A549 (cell line): Measurements from ENCODE around the gene TPI1. TPM values are rescaled to one million over a fixed set of nuclear protein-coding genes. Genes with fewer than 3 reads are reported as not detected.
A peak's percentile ranks its signal among the peaks of the same experiment; 100 is the strongest.

Experiments
- ATAC-seq, 2 experiments: fragments of 200-7000 bp in 1 of 2; fragments of >200 bp in 1 of 2; cut with Nextera tagmentation in 1 of 2; cut with Tn5 transposase in 1 of 2; 3 replicates each; pipeline versions ENCODE4 v1.8.0 to v1.9.1; 2018 to 2020; ENCODE audit warnings: mild to moderate bottlenecking in 1 of 2, moderate library complexity in 1 of 2
- CTCF ChIA-PET: fragments of 300-600 bp; sonication (Branson Sonifier 250); formaldehyde crosslinking; extraction: SDS; loops from one replicate; lab custom pipeline; 2021; ENCODE audit warnings: antibody characterized with exemption, inconsistent platforms; lab: Yijun Ruan, JAX
- POLR2A ChIA-PET: fragments of 350-600 bp; formaldehyde crosslinking; extraction: SDS; loops from one replicate; lab custom pipeline; 2021; ENCODE audit warnings: antibody characterized with exemption, inconsistent platforms; lab: Yijun Ruan, JAX
- DNase-seq, 2 experiments: peaks; one replicate each; pipeline versions ENCODE4 v3.0.0 to v3.0.0-alpha.2; 2011 to 2016; ENCODE audit warnings: low read depth in 1 of 2, low spot score in 1 of 2
- FAIRE-seq: peaks from 2 replicates; lab custom pipeline; 2011; peaks lifted over from hg19 to GRCh38; lab: Jason Lieb, UNC
- H3K27ac ChIP-seq, 2 experiments: fragments of >200 bp; sonication (Bioruptor Twin); formaldehyde crosslinking; 3 replicates each; pipeline ENCODE4 v1.5.1; 2016 to 2017
- H3K4me1 ChIP-seq: fragments of >200 bp; sonication (Bioruptor Twin); formaldehyde crosslinking; 3 replicates; pipeline ENCODE4 v1.6.1; 2016
- H3K4me2 ChIP-seq: fragments of >200 bp; sonication (Bioruptor Twin); formaldehyde crosslinking; 3 replicates; pipeline ENCODE4 v1.6.1; 2016
- H3K4me3 ChIP-seq: fragments of >200 bp; sonication (Bioruptor Twin); formaldehyde crosslinking; 3 replicates; pipeline ENCODE4 v1.5.1; 2016
- H3K9me3 ChIP-seq: fragments of >200 bp; sonication (Bioruptor Twin); formaldehyde crosslinking; 3 replicates; pipeline ENCODE4 v1.6.1; 2016
- ATOH8 ChIP-seq: fragments of 250-450 bp; sonication (Bioruptor Pico); IDR thresholded peaks from 2 replicates; pipeline ENCODE4 v1.5.0; 2020; ENCODE audit warnings: low read depth, mild to moderate bottlenecking, moderate library complexity
- ELK1 ChIP-seq: fragments of 150-350 bp; IDR thresholded peaks from 2 replicates; pipeline ENCODE4 v1.6.1; 2014; ENCODE audit warnings: low read depth, mild to moderate bottlenecking, low read length
- FOSB ChIP-seq: fragments of 250-450 bp; sonication (Bioruptor Pico); IDR thresholded peaks from 2 replicates; pipeline ENCODE4 v1.5.0; 2020; ENCODE audit warnings: mild to moderate bottlenecking, moderate library complexity
- FOSL2 ChIP-seq, 2 experiments: fragments of 450-650 bp in 1 of 2; fragments of >200 bp in 1 of 2; sonication (Bioruptor Twin) in 1 of 2; formaldehyde crosslinking; IDR thresholded peaks; 2 replicates each; pipeline versions ENCODE4 v1.5.0 to v1.6.1; 2016 to 2020; ENCODE audit warnings: mild to moderate bottlenecking in 1 of 2, moderate library complexity in 1 of 2
- FOXS1 ChIP-seq: fragments of 250-450 bp; sonication (Bioruptor Pico); IDR thresholded peaks from 2 replicates; pipeline ENCODE4 v1.5.0; 2020; ENCODE audit warnings: mild to moderate bottlenecking, moderate library complexity
- HES2 ChIP-seq: fragments of >200 bp; sonication (Bioruptor Twin); formaldehyde crosslinking; IDR thresholded peaks from 2 replicates; pipeline ENCODE4 v1.6.1; 2016
- HEYL ChIP-seq: fragments of 250-450 bp; sonication (Bioruptor Pico); IDR thresholded peaks from 2 replicates; pipeline ENCODE4 v1.8.0; 2021; ENCODE audit warnings: mild to moderate bottlenecking, moderate library complexity
- HOXA7 ChIP-seq: fragments of 250-450 bp; sonication (Bioruptor Pico); IDR thresholded peaks from 2 replicates; pipeline ENCODE4 v1.5.0; 2020; ENCODE audit warnings: mild to moderate bottlenecking, moderate library complexity
- KDM5A ChIP-seq: fragments of 200-600 bp; sonication (generic); IDR thresholded peaks from 2 replicates; pipeline ENCODE4 v1.6.1; 2016; ENCODE audit warnings: antibody characterized with exemption, mild to moderate bottlenecking
- MAFK ChIP-seq: fragments of 450-650 bp; IDR thresholded peaks from 2 replicates; pipeline ENCODE4 v1.6.1; 2014; ENCODE audit not compliant: partially characterized antibody
- MYC ChIP-seq: IDR thresholded peaks from 2 replicates; pipeline ENCODE4 v1.6.1; 2012; ENCODE audit warnings: mild to moderate bottlenecking, inconsistent platforms, low read length, improper control_type of control experiment, borderline replicate concordance
- NFE2L2 ChIP-seq: fragments of 150-350 bp; conservative IDR thresholded peaks from 2 replicates; pipeline ENCODE4 v1.6.1; 2014; ENCODE audit warnings: low read length
- PHF8 ChIP-seq: fragments of 200-600 bp; sonication (generic); IDR thresholded peaks from 2 replicates; pipeline ENCODE4 v1.6.1; 2016; ENCODE audit warnings: low read depth, mild to moderate bottlenecking, antibody characterized with exemption, moderate library complexity, borderline replicate concordance
- RARB ChIP-seq: fragments of 250-450 bp; sonication (Bioruptor Pico); IDR thresholded peaks from 2 replicates; pipeline ENCODE4 v1.8.0; 2021; ENCODE audit warnings: mild to moderate bottlenecking, moderate library complexity
- REST ChIP-seq: fragments of 200-600 bp; sonication (generic); IDR thresholded peaks from 2 replicates; pipeline ENCODE4 v1.6.1; 2016; ENCODE audit warnings: antibody characterized with exemption, mild to moderate bottlenecking, moderate library complexity
- RFX5 ChIP-seq: fragments of 450-650 bp; IDR thresholded peaks from 2 replicates; pipeline ENCODE4 v1.7.1; 2014; ENCODE audit warnings: antibody characterized with exemption, mild to moderate bottlenecking, moderate library complexity
- RNF2 ChIP-seq: fragments of 200-600 bp; sonication (generic); IDR thresholded peaks from 2 replicates; pipeline ENCODE4 v1.6.1; 2016; ENCODE audit warnings: low read depth, mild to moderate bottlenecking, antibody characterized with exemption, moderate library complexity, borderline replicate concordance
- ZNF302 ChIP-seq: fragments of 250-450 bp; sonication (Bioruptor Pico); IDR thresholded peaks from 2 replicates; pipeline ENCODE4 v1.9.0; 2021; ENCODE audit warnings: inconsistent platforms, mild to moderate bottlenecking, moderate library complexity
- WGBS: methylation state at CpG from one replicate; pipeline ENCODE4 v1.1.6; 2017; ENCODE audit errors: missing lambda C conversion rate; 5-methylcytosine and 5-hydroxymethylcytosine counted together
- polyA plus RNA-seq, 4 experiments: library from polyadenylated mRNA; depleted of rRNA in 3 of 4; stranded (reverse); fragments of >200 nt; fragmentation: RNase III in 1 of 4; extraction: RNeasy Plus Mini Kit Qiagen cat#74134 plus additional on column Dnase treatment in 1 of 4; gene quantifications; 2 replicates in 3 of 4; 3 replicates in 1 of 4; pipeline ENCODE4 v1.2.3, GENCODE V29; 2011 to 2017

Gene TPI1
- polyA plus RNA-seq, 2 of the 4 experiments (the other 2 are of a cell fraction): 1,293 to 1,913 TPM

- ChIA-PET CTCF (interaction anchor here (0.6 to 10.1 kb wide), 6 partner anchors 12 to 93 kb away, joined by 3 to 117 read pairs (median 4); no protein-coding TSS in a partner anchor), POLR2A (no interaction called here)
- no peak for FAIRE-seq
- Histone ChIP-seq H3K27ac (no peak overlapping the region), H3K4me2 (peak overlapping the region; percentile 70; the same call in 1 of the 3 replicates), H3K9me3 (no peaks in the 10 kb centered on the region), H3K4me1 (peaks cover 23% of the 10 kb centered on the region), H3K4me3 (no peak overlapping the region)
- ATAC-seq: no peak
- DNase-seq: no peak
- 95% methylated on average over 2 of the region's 2 CpGs for WGBS
- TF ChIP-seq RARB (CRISPR knock-in tag): no peak
- TF ChIP-seq PHF8: no peak
- TF ChIP-seq NFE2L2: no peak
- TF ChIP-seq ATOH8 (CRISPR knock-in tag): no peak
- TF ChIP-seq HOXA7 (CRISPR knock-in tag): no peak
- no peak for TF ChIP-seq HEYL (CRISPR knock-in tag)
- no peak for TF ChIP-seq MAFK
- TF ChIP-seq FOSL2 (IDR thresholded peaks at IDR 0.05): no peak
- TF ChIP-seq FOSL2 (CRISPR knock-in tag; IDR thresholded peaks at IDR 0.05): no peak
- no peak for TF ChIP-seq MYC
- TF ChIP-seq FOSB (CRISPR knock-in tag): no peak
- no peak for TF ChIP-seq RFX5
- TF ChIP-seq, all 56 proteins: peak for 0
These were observed 17.9 kb upstream of the TPI1 start for GRCh38 chr12:6849427-6849826.

- 67% methylated on average over 10 of the region's 10 CpGs for WGBS
- ATAC-seq: no peak
- peak overlapping the region; percentile 50 for H3K4me3 ChIP-seq
- H3K4me1 ChIP-seq: peaks cover 23% of the 10 kb centered on the region
- peak overlapping the region; percentile 70 for H3K4me2 ChIP-seq
- H3K27ac ChIP-seq: peak overlapping the region in 1 of 2 experiments; percentile 89; a peak in 4 of 6 replicates
- CTCF ChIA-PET: interaction anchor here (1.2 to 10.1 kb wide), 3 partner anchors 12 to 72 kb away, joined by 3 to 117 read pairs (median 4); no protein-coding TSS in a partner anchor
- no peak for TF ChIP-seq NFE2L2
- TF ChIP-seq ZNF302 (CRISPR knock-in tag): no peak
- no peak for TF ChIP-seq FOSB (CRISPR knock-in tag)
- no peak for TF ChIP-seq RNF2
- TF ChIP-seq RFX5: no peak
- no peak for TF ChIP-seq HES2
- TF ChIP-seq REST: no peak
- no peak for TF ChIP-seq RARB (CRISPR knock-in tag)
- no peak for TF ChIP-seq FOXS1 (CRISPR knock-in tag)
- TF ChIP-seq, all 56 proteins: peak for 0
- no peaks in the 10 kb centered on the region for H3K9me3 ChIP-seq
- DNase-seq: no peak
- FAIRE-seq: no peak
- POLR2A ChIA-PET: no interaction called here
These were observed 17.3 kb upstream of the TPI1 start for GRCh38 chr12:6849976-6850560.

- Histone ChIP-seq H3K27ac (peak overlapping the region; percentile 67 to 89; a peak in 5 of 6 replicates), H3K4me3 (peak overlapping the region; percentile 50), H3K4me2 (peak overlapping the region; percentile 70), H3K9me3 (no peaks in the 10 kb centered on the region), H3K4me1 (peaks cover 23% of the 10 kb centered on the region)
- no peak for ATAC-seq
- FAIRE-seq: no peak
- ChIA-PET CTCF (interaction anchor here (1.2 to 10.1 kb wide), 8 partner anchors 15 to 97 kb away, joined by 3 to 117 read pairs (median 8); partner anchors contain the start of genes C12orf57, MLF2, PTMS and RNU7-1), POLR2A (interaction anchor here (1.1 to 3.1 kb wide), 16 partner anchors 8 to 317 kb away, joined by 4 to 74 read pairs (median 10); partner anchors contain the start of genes C12orf57, GAPDH, MLF2 and PTMS)
- no peak for DNase-seq
- TF ChIP-seq ELK1 (no peak), KDM5A (peak; percentile 83; the same call in 1 of the 2 replicates)
- WGBS: 27% methylated on average over 15 of the region's 16 CpGs
These were observed 16.6 kb upstream of the TPI1 start for GRCh38 chr12:6850796-6851152.
